Activated T-cell treated with anti-CD3 and anti-CD28 coated beads, Interleukin-2, amount 50 U/mL, for 24 hours (primary cell): ENCODE data around the gene APLF.

Experiments
- DNase-seq: peaks from one replicate; pipeline ENCODE4 v3.0.0-alpha.2; 2020
- H3K27ac Mint-ChIP-seq: 2 replicates; pipeline ENCODE4 v1.8.0; 2020; ENCODE audit warnings: mild to moderate bottlenecking, mixed read lengths
- H3K27me3 Mint-ChIP-seq: 2 replicates; pipeline ENCODE4 v1.8.0; 2020; ENCODE audit warnings: mixed read lengths
- H3K36me3 Mint-ChIP-seq: 2 replicates; pipeline ENCODE4 v1.8.0; 2020; ENCODE audit warnings: low read depth, mixed read lengths
- H3K4me1 Mint-ChIP-seq: 2 replicates; pipeline ENCODE4 v1.8.0; 2020; ENCODE audit warnings: low read depth, mixed read lengths
- H3K4me3 Mint-ChIP-seq: 2 replicates; pipeline ENCODE4 v1.8.0; 2020; ENCODE audit warnings: mild to moderate bottlenecking, moderate library complexity, mixed read lengths
- H3K9me3 Mint-ChIP-seq: 2 replicates; pipeline ENCODE4 v1.8.0; 2020; ENCODE audit warnings: mixed read lengths

APLF gene

DNA sequence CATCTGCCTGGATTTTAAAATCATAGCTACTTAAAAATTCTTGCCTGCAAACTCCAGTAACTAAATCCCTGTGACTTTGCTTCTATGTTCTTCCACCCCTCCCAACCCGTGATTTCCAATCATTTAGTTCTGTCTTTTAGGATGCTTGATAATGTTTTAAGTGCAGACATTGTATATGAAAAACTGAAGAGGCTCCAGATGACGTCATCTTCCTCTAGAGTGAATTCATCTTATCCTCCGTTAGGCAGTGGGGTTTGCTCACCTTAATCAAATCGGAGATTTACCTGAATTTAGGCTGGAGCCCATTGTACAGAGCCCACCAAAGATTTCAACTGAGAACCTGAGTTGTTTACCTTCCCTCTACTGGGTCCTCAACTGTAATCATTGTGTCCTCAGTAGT lies 11.2 kb upstream of the APLF start:
- Mint-ChIP-seq H3K4me3 (no peak overlapping the region), H3K9me3 (no peaks in the 10 kb centered on the region), H3K4me1 (peaks cover 20% of the 10 kb centered on the region), H3K27ac (no peak overlapping the region), H3K36me3 (no peaks in the 10 kb centered on the region), H3K27me3 (no peaks in the 10 kb centered on the region)
- no peak for DNase-seq

DNA sequence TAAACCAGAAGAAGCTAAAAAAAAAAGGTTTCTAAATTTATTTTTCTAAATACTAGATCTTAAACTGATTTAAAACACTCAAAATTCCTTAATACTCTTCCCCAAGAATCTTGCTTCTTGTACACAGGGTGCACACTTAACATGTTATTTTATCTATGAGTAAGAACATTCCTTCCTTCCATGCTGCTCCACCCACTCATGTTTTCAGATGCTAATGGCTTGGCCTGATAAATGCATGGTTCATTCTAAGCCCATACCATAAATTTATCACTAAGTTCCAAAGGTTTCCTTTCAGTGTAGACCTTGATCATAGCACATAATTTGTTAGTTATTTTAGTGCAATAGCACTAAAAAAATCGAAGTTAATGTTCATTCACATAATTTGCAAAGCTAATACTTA lies 8.4 kb upstream of the APLF start:
- Mint-ChIP-seq H3K4me3 (no peak overlapping the region), H3K9me3 (no peaks in the 10 kb centered on the region), H3K4me1 (peaks cover 4% of the 10 kb centered on the region), H3K27me3 (no peaks in the 10 kb centered on the region), H3K36me3 (no peaks in the 10 kb centered on the region), H3K27ac (no peak overlapping the region)
- DNase-seq, result no peak

DNA sequence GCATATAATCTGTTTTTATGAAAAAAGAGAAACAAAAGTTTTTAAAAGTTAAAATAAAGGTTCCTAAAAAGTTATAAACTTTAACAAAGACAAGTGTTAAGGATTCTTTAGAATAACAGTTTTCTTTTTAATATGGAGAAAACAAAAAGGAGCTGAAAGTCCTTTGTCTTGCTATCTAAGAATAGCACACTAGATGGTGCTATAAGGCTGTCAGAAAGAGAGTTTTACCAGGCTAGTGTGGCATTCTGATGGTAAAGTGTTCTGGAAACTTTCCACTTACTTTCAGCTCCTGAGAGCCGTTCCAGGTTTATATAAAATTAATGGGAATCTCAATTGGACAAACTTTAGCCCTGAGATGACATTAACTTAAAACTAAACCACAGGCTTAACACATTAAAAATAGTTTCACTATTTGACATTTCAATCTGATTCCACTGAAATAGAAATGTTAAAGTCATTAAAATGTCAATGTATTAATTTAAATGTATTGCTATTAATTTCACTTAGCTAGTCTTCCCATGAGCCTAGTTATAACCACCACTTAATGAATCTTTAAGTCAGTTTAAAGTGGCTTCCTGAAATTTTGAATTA lies 4.0 kb upstream of the APLF start:
- no peak for DNase-seq
- Mint-ChIP-seq H3K27me3 (no peaks in the 10 kb centered on the region), H3K27ac (no peak overlapping the region), H3K9me3 (no peaks in the 10 kb centered on the region), H3K4me1 (peaks cover 33% of the 10 kb centered on the region), H3K36me3 (peaks cover 10% of the 10 kb centered on the region), H3K4me3 (no peak overlapping the region)

DNA sequence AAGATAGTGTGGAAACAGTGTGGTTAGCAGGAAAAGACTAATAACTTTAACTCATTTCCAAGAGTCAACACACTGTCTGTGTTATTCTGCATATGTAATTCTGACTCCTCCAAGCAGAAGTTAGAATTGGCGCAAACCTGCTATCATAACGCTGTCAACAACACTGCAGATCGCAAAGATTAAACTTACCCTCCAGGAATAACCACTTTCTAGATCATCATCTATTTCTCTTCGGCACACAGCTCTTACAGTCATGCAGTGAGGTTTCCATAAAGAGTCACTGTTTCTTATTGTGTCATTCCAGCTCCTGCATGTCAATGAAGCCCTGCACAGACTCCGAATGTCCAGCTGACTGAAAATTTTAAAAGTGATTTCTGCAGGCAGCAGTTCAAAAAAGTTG lies 2.7 kb upstream of the APLF start:
- Mint-ChIP-seq H3K4me1 (peaks cover 42% of the 10 kb centered on the region), H3K4me3 (no peak overlapping the region), H3K36me3 (peaks cover 10% of the 10 kb centered on the region), H3K27ac (peak overlapping the region; percentile 44), H3K9me3 (no peaks in the 10 kb centered on the region), H3K27me3 (no peaks in the 10 kb centered on the region)
- DNase-seq, result no peak

- H3K4me1 Mint-ChIP-seq, result peaks cover 47% of the 10 kb centered on the region
- no peak for DNase-seq
- H3K27me3 Mint-ChIP-seq, result no peaks in the 10 kb centered on the region
- peak overlapping the region; percentile 95 for H3K4me3 Mint-ChIP-seq
- H3K27ac Mint-ChIP-seq, result peak overlapping the region; percentile 98
- H3K36me3 Mint-ChIP-seq, result peaks cover 10% of the 10 kb centered on the region
- H3K9me3 Mint-ChIP-seq, result no peaks in the 10 kb centered on the region
Measured at GRCh38 chr2:68465081-68465916, 2.1 kb upstream of the APLF start.

DNA sequence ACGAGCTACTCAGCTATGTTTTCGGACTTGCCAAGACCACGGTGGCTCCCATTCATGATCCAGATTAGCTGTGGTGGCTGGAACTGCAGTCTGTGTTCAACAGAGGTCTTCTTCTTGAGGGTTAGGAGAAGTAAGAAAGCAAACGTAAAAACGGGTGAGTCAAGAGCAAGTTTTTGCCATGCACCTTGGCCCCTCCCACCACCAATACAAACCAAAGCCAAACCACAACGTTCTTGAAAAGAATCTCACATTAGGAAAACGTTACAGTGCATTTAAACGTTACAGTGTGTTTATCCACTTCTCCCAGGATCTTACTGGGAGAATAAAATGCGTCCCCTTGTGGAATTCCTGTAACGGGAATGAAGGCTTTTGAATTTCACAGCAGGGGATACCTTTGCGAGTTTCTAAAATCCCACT lies 1.0 kb upstream of the APLF start:
- Mint-ChIP-seq H3K27me3 (no peaks in the 10 kb centered on the region), H3K4me1 (peaks cover 47% of the 10 kb centered on the region), H3K9me3 (no peaks in the 10 kb centered on the region), H3K36me3 (peaks cover 10% of the 10 kb centered on the region), H3K4me3 (peak overlapping the region; percentile 95), H3K27ac (peak overlapping the region; percentile 98)
- DNase-seq, result peak; percentile 57

DNA sequence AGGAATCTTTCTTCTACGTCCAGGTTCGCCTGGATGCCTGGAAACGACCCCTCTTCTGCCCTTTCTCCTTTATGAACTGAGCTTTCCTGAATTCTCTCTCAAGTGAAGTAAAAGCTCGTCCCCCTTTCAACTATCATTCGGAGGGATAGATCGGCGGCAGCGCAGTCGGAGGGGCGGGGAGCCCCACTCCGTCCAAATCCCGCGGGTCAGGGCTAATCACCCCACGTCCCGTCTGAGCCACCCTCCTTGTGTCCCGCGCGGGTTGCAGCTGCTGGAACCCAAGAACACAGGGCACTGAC lies 658 bp upstream of the APLF start:
- Mint-ChIP-seq H3K4me1 (peaks cover 47% of the 10 kb centered on the region), H3K9me3 (no peaks in the 10 kb centered on the region)

GRCh38 chr2:68468801-68469200 lies 1.4 kb downstream of the APLF start:
- H3K27me3 Mint-ChIP-seq, result no peaks in the 10 kb centered on the region
- no peak for DNase-seq
- peaks cover 10% of the 10 kb centered on the region for H3K36me3 Mint-ChIP-seq
- no peaks in the 10 kb centered on the region for H3K9me3 Mint-ChIP-seq
- peak overlapping the region; percentile 95 for H3K4me3 Mint-ChIP-seq
- H3K4me1 Mint-ChIP-seq, result peaks cover 55% of the 10 kb centered on the region
- no peak overlapping the region for H3K27ac Mint-ChIP-seq

More for the DNA sequence above, 658 bp upstream of the APLF start:
- H3K27me3 Mint-ChIP-seq, result no peaks in the 10 kb centered on the region
- no peak for DNase-seq
- H3K4me3 Mint-ChIP-seq, result peak overlapping the region; percentile 95
- H3K36me3 Mint-ChIP-seq, result peaks cover 10% of the 10 kb centered on the region
- H3K27ac Mint-ChIP-seq, result peak overlapping the region; percentile 98

DNA sequence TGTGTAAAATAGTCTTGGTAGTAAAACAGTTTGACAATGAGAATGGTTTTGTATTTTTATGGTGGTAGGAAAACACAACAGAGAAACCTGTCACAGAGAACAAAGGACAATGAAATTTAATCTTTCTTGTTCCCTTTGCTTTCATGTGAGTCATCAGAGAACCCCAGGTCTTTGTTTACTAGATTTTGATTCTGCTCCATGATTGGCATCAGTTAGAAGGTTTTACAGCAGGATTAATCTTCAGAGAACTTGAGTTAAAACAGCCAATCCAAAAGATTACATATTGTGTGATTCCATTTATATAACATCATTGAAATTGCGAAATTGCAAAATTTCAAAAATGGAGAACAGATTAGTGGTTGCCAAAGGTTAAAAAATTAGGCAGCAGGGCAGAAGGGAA lies 2.5 kb downstream of the APLF start:
- Mint-ChIP-seq H3K9me3 (no peaks in the 10 kb centered on the region), H3K27me3 (no peaks in the 10 kb centered on the region), H3K4me3 (no peak overlapping the region), H3K36me3 (peaks cover 10% of the 10 kb centered on the region), H3K27ac (no peak overlapping the region), H3K4me1 (peaks cover 45% of the 10 kb centered on the region)
- no peak for DNase-seq

- H3K4me3 Mint-ChIP-seq, result no peak overlapping the region
- H3K27me3 Mint-ChIP-seq, result no peaks in the 10 kb centered on the region
- H3K9me3 Mint-ChIP-seq, result no peaks in the 10 kb centered on the region
- DNase-seq, result no peak
- H3K36me3 Mint-ChIP-seq, result peaks cover 10% of the 10 kb centered on the region
- H3K4me1 Mint-ChIP-seq, result peaks cover 32% of the 10 kb centered on the region
- no peak overlapping the region for H3K27ac Mint-ChIP-seq
Measured at GRCh38 chr2:68471385-68471784, 4.0 kb downstream of the APLF start.

GRCh38 chr2:68472796-68473414 lies 5.5 kb downstream of the APLF start:
- Mint-ChIP-seq H3K9me3 (no peaks in the 10 kb centered on the region), H3K27ac (no peak overlapping the region), H3K27me3 (no peaks in the 10 kb centered on the region), H3K36me3 (peaks cover 4% of the 10 kb centered on the region), H3K4me1 (peaks cover 27% of the 10 kb centered on the region), H3K4me3 (no peak overlapping the region)
- DNase-seq, result no peak

GRCh38 chr2:68475110-68475509 lies 7.7 kb downstream of the APLF start:
- DNase-seq, result no peak
- H3K27me3 Mint-ChIP-seq, result no peaks in the 10 kb centered on the region
- peaks cover 3% of the 10 kb centered on the region for H3K36me3 Mint-ChIP-seq
- H3K4me3 Mint-ChIP-seq, result no peak overlapping the region
- no peak overlapping the region for H3K27ac Mint-ChIP-seq
- H3K9me3 Mint-ChIP-seq, result no peaks in the 10 kb centered on the region
- H3K4me1 Mint-ChIP-seq, result peaks cover 9% of the 10 kb centered on the region

- H3K4me3 Mint-ChIP-seq, result no peak overlapping the region
- peaks cover 9% of the 10 kb centered on the region for H3K4me1 Mint-ChIP-seq
- H3K9me3 Mint-ChIP-seq, result no peaks in the 10 kb centered on the region
- DNase-seq, result no peak
- peaks cover 3% of the 10 kb centered on the region for H3K36me3 Mint-ChIP-seq
- H3K27me3 Mint-ChIP-seq, result no peaks in the 10 kb centered on the region
- no peak overlapping the region for H3K27ac Mint-ChIP-seq
Measured at GRCh38 chr2:68475576-68475975, 8.2 kb downstream of the APLF start.

DNA sequence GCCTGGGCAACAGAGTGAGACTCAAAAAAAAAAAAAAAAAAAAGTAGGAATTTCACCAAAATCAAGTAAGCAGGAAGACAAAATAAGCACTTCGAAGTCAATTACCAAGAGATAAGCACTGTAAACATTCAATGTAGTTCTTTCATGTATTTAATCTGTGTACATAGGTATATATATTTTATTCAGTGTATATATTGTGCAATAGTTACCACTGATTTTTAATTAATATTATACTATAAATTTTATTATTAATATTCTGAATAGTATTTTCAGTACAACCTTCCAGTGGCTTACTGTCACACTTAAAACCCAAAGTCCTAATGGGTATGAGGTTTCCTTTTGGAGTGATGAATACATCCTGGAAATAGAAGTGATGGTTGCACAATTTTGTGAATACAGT lies 9.1 kb downstream of the APLF start:
- peaks cover 3% of the 10 kb centered on the region for H3K36me3 Mint-ChIP-seq
- peaks cover 9% of the 10 kb centered on the region for H3K4me1 Mint-ChIP-seq
- no peaks in the 10 kb centered on the region for H3K9me3 Mint-ChIP-seq
- no peak for DNase-seq
- no peak overlapping the region for H3K27ac Mint-ChIP-seq
- H3K4me3 Mint-ChIP-seq, result no peak overlapping the region
- no peaks in the 10 kb centered on the region for H3K27me3 Mint-ChIP-seq

GRCh38 chr2:68478688-68479087 lies 11.3 kb downstream of the APLF start:
- Mint-ChIP-seq H3K4me3 (no peak overlapping the region), H3K9me3 (no peaks in the 10 kb centered on the region), H3K27ac (no peak overlapping the region)

More at GRCh38 chr2:68478688-68479087, 11.3 kb downstream of the APLF start:
- no peak for DNase-seq
- no peaks in the 10 kb centered on the region for H3K27me3 Mint-ChIP-seq
- H3K4me1 Mint-ChIP-seq, result no peaks in the 10 kb centered on the region
- H3K36me3 Mint-ChIP-seq, result peaks cover 3% of the 10 kb centered on the region
